ENCODE data around the gene FRMD8. TPM values are rescaled to one million over a fixed set of nuclear protein-coding genes. Genes with fewer than 3 reads are reported as not detected.

FRMD8 gene
- total and polyA plus RNA-seq, 9 donors: 4.3 to 41.7 (median 25.2) TPM

GRCh38 chr11:65384301-65384889 lies 2.0 kb upstream of the FRMD8 start:
- no peak overlapping the region for H3K4me3 ChIP-seq
- H3K4me1 ChIP-seq (ENCODE audit: insufficient read depth): peaks cover 16% of the 10 kb centered on the region
- DNase-seq: peak in 1 of 5 donors; percentile 20
- H3K36me3 ChIP-seq: no peaks in the 10 kb centered on the region
- TF ChIP-seq CTCF (IDR thresholded peaks at IDR 0.05) (no peak), EP300 (IDR thresholded peaks at IDR 0.05) (no peak), POLR2A (IDR thresholded peaks at IDR 0.05) (no peak)
- H3K27me3 ChIP-seq: no peaks in the 10 kb centered on the region
- intact Hi-C loops (cut with DNase I): loop anchor here in 3 of 4 donors (5.0 kb wide), 3 partner anchors 33 to 128 kb away; no protein-coding TSS in a partner anchor
- WGBS, 3 donors: 73 to 80% (median 78%) methylated on average over 8 of the region's 8 CpGs
- H3K27ac ChIP-seq: peak overlapping the region; percentile 88 to 91
- H3K9me3 ChIP-seq: no peaks in the 10 kb centered on the region

DNA sequence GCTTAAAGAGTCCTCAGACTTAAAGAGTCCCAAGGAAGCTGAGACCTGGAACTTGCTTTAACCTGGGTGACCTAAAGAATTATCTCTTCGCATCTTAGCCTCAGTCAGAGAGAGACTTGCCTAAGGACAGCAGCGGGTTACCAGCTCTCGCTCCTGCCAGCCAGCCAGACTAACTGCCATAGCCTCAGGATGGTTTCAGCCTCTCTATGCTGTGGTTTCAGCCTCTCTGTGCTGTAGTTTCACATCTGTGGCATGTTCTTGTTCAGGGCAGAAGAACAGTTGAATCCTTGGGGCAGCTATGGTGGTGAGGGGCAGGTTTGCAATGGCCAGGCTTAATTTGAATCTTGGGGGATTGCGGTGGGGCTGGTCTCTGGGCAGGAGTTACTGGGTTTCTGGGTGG lies 2.3 kb downstream of the FRMD8 start:
- no peak for DNase-seq
- intact Hi-C loops (cut with DNase I): no loop called here
- no peaks in the 10 kb centered on the region for H3K36me3 ChIP-seq
- H3K4me3 ChIP-seq: no peak overlapping the region
- H3K4me1 ChIP-seq (ENCODE audit: insufficient read depth): peaks cover 10% of the 10 kb centered on the region
- no peaks in the 10 kb centered on the region for H3K9me3 ChIP-seq
- H3K27me3 ChIP-seq: no peaks in the 10 kb centered on the region
- TF ChIP-seq EP300 (IDR thresholded peaks at IDR 0.05) (no peak), CTCF (IDR thresholded peaks at IDR 0.05) (no peak), POLR2A (IDR thresholded peaks at IDR 0.05) (no peak)
- 92 to 93% (median 92%) methylated on average over 4 of the region's 4 CpGs for WGBS, 3 donors
- no peak overlapping the region for H3K27ac ChIP-seq

DNA sequence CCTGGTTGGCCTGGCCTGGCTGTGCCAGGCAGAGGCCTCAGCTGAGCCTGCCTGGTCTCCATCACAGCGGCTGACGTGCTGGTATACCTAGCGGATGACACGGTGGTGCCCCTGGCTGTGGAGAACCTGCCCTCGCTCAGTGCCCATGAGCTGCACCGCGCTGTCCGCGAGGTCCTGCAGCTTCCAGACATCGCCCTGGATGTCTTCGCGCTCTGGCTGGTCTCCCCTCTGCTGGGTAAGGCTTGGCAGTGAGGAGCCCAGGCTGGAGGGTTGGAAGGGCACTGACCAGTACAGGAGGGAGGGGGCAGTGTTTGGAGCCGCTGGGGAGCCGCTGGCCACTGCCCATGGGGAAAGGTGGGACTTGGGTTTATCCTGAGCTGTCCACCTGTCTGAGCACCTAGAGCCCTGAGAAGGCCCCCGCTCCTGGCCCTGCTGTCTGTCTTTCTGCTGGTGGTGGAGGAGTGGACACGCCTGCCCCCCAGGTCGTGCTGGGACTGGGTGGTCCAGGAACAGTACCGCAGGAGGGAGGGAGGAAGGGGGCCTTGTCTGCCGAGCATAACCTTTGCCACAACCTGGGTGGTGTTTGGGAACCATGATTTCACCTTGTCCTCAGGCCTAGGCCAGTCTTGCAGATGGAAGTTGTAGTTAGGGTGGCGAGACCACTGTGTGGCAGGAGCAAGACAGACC lies 3.0 kb downstream of the FRMD8 start:
- Histone ChIP-seq H3K36me3 (no peaks in the 10 kb centered on the region), H3K27me3 (no peaks in the 10 kb centered on the region), H3K4me1 (ENCODE audit: insufficient read depth) (peaks cover 5% of the 10 kb centered on the region), H3K9me3 (no peaks in the 10 kb centered on the region), H3K27ac (no peak overlapping the region), H3K4me3 (no peak overlapping the region)
- no peak for DNase-seq
- 84 to 86% (median 86%) methylated on average over 20 of the region's 20 CpGs for WGBS, 3 donors
- TF ChIP-seq POLR2A (IDR thresholded peaks at IDR 0.05) (no peak), CTCF (IDR thresholded peaks at IDR 0.05) (no peak), EP300 (IDR thresholded peaks at IDR 0.05) (no peak)
- intact Hi-C loops (cut with DNase I): no loop called here

DNA sequence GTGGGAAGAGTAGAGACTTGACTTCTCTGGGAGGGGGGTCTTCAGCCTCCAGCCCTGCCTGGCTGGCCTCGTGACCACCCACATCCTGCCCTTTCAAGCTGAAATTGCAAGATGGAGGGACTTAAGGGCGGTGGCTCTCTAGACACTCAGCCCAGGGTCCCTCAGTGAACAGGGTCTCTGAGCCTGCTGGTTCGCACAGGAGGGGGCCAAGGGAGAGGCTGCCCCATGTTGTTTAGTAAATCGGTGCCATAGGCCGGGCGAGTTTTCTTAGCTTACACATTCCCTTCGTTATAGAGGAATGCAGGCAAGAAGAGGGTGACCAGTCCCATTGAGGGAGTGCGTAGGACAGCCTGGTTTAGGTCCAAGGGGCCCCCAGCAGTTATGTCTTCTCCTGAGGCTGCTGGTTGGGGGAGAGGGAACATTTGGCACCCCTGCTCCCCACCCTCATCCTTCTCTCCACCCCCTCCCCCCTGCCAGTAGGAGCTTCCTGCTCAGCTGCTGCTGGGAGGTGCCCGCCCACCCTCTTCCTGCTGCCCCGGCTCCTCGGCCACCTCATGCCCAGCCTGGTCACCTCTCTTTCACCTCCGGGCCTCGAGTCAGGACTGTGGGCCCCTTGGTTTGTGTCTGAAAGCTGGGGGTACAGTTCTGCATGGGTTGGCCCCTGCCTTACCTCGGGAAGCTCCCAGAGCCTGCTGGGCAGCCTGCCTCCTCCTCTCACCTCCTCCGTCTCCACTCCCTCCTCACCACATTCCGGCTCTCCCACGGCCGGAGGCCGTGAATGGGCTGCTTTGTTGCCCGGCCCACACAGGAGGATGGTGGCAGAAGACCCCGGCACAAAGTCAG lies 3.9 kb downstream of the FRMD8 start:
- peak overlapping the region; percentile 10 for H3K4me3 ChIP-seq
- H3K9me3 ChIP-seq: no peaks in the 10 kb centered on the region
- no peaks in the 10 kb centered on the region for H3K27me3 ChIP-seq
- WGBS, 3 donors: 27 to 30% (median 30%) methylated on average over 21 of the region's 21 CpGs
- DNase-seq: no peak
- no peaks in the 10 kb centered on the region for H3K36me3 ChIP-seq
- intact Hi-C loops (cut with DNase I): no loop called here
- peaks cover 5% of the 10 kb centered on the region for H3K4me1 ChIP-seq (ENCODE audit: insufficient read depth)
- TF ChIP-seq CTCF (IDR thresholded peaks at IDR 0.05) (no peak), EP300 (IDR thresholded peaks at IDR 0.05) (no peak), POLR2A (IDR thresholded peaks at IDR 0.05) (no peak)
- peak overlapping the region; percentile 19 to 46 for H3K27ac ChIP-seq

Measured in ovary (tissue), 9 donors.